Trophoblast cell (in vitro differentiated cells and primary cell): ENCODE measurements around the gene AIG1.
A peak's percentile ranks its signal among the peaks of the same experiment; 100 is the strongest.

ENCODE experiments used
- DNase-seq, 2 donors: peaks; one replicate each; pipeline ENCODE4 v3.0.0-alpha.2; 2016
- H2AFZ ChIP-seq: 2 replicates; pipeline ENCODE4 v1.6.1; 2013; ENCODE audit warnings: low read length, moderate library complexity, mild to moderate bottlenecking; ENCODE audit not compliant: insufficient read depth, poor library complexity
- H2AK5ac ChIP-seq: 2 replicates; pipeline ENCODE4 v1.6.1; 2013; ENCODE audit warnings: mild to moderate bottlenecking, low read length
- H2BK120ac ChIP-seq: 2 replicates; pipeline ENCODE4 v1.6.1; 2013; ENCODE audit warnings: low read length, mild to moderate bottlenecking, moderate library complexity; ENCODE audit not compliant: insufficient read depth, poor library complexity
- H2BK12ac ChIP-seq: 2 replicates; pipeline ENCODE4 v1.6.1; 2013; ENCODE audit warnings: mild to moderate bottlenecking, low read length, moderate library complexity
- H2BK5ac ChIP-seq: 2 replicates; pipeline ENCODE4 v1.6.1; 2013; ENCODE audit warnings: low read length, low read depth, moderate library complexity, mild to moderate bottlenecking; ENCODE audit not compliant: poor library complexity
- H3K14ac ChIP-seq: 2 replicates; pipeline ENCODE4 v1.6.1; 2013; ENCODE audit warnings: mild to moderate bottlenecking, low read length
- H3K18ac ChIP-seq: 2 replicates; pipeline ENCODE4 v1.6.1; 2013; ENCODE audit warnings: mild to moderate bottlenecking, low read length
- H3K23ac ChIP-seq: 2 replicates; pipeline ENCODE4 v1.6.1; 2013; ENCODE audit warnings: low read length
- H3K27ac ChIP-seq: 2 replicates; pipeline ENCODE4 v1.5.1; 2013; ENCODE audit warnings: low read depth, mild to moderate bottlenecking, inconsistent platforms, low read length, moderate library complexity
- H3K27me3 ChIP-seq: 2 replicates; pipeline ENCODE4 v1.6.1; 2013; ENCODE audit warnings: inconsistent platforms, mild to moderate bottlenecking, low read length, moderate library complexity; ENCODE audit not compliant: insufficient read depth
- H3K36me3 ChIP-seq, 2 experiments: 1 replicate in 1 of 2; 2 replicates in 1 of 2; pipeline ENCODE4 v1.6.1; 2013; ENCODE audit warnings: low read length in 2 of 2, mild to moderate bottlenecking in 2 of 2, moderate library complexity in 1 of 2; ENCODE audit not compliant: insufficient read depth in 2 of 2, control insufficient read depth in 1 of 2
- H3K4ac ChIP-seq: 2 replicates; pipeline ENCODE4 v1.6.1; 2013; ENCODE audit warnings: low read depth, mild to moderate bottlenecking, low read length, moderate library complexity
- H3K4me1 ChIP-seq, 2 experiments: 1 replicate in 1 of 2; 2 replicates in 1 of 2; pipeline ENCODE4 v1.6.1; 2013; ENCODE audit warnings: low read length in 2 of 2, mild to moderate bottlenecking in 2 of 2, moderate library complexity in 1 of 2; ENCODE audit not compliant: insufficient read depth in 2 of 2, control insufficient read depth in 1 of 2
- H3K4me2 ChIP-seq: 2 replicates; pipeline ENCODE4 v1.6.1; 2013; ENCODE audit warnings: inconsistent platforms, mild to moderate bottlenecking, low read length, moderate library complexity
- H3K4me3 ChIP-seq: 2 replicates; pipeline ENCODE4 v1.5.1; 2013; ENCODE audit warnings: mild to moderate bottlenecking, low read depth, low read length, inconsistent platforms
- H3K79me1 ChIP-seq: one replicate; pipeline ENCODE4 v1.6.1; 2013; ENCODE audit warnings: low read length
- H3K79me2 ChIP-seq: 2 replicates; pipeline ENCODE4 v1.6.1; 2013; ENCODE audit warnings: low read length, mild to moderate bottlenecking; ENCODE audit not compliant: control insufficient read depth, insufficient read depth, poor library complexity
- H3K9ac ChIP-seq: 2 replicates; pipeline ENCODE4 v1.6.1; 2013; ENCODE audit warnings: mild to moderate bottlenecking, low read length
- H3K9me3 ChIP-seq: 2 replicates; pipeline ENCODE4 v1.6.1; 2013; ENCODE audit warnings: low read depth, mild to moderate bottlenecking, control low read depth, inconsistent platforms, low read length; ENCODE audit not compliant: insufficient read depth
- H4K12ac ChIP-seq: 2 replicates; pipeline ENCODE4 v1.6.1; 2013; ENCODE audit warnings: low read depth, mild to moderate bottlenecking, low read length, moderate library complexity
- H4K8ac ChIP-seq: 2 replicates; pipeline ENCODE4 v1.6.1; 2013; ENCODE audit warnings: low read depth, mild to moderate bottlenecking, low read length, moderate library complexity
- H4K91ac ChIP-seq: one replicate; pipeline ENCODE4 v1.6.1; 2013; ENCODE audit warnings: low read depth, mild to moderate bottlenecking, low read length, moderate library complexity
- WGBS: extraction: QIAGEN DNeasy Blood & Tissue Kit; methylation state at CpG from one replicate; pipeline ENCODE4 v1.1.7; 2013; ENCODE audit warnings: missing lambda C conversion rate; ENCODE audit not compliant: insufficient read length, insufficient coverage; ENCODE audit errors: extremely low coverage; 5-methylcytosine and 5-hydroxymethylcytosine counted together

The AIG1 gene

GRCh38 chr6:143187238-143187923 lies 126.7 kb downstream of the AIG1 start:
- Histone ChIP-seq H4K12ac (no peak overlapping the region), H3K4me1 (no peaks in the 10 kb centered on the region), H3K27me3 (no peaks in the 10 kb centered on the region), H3K4ac (no peak overlapping the region), H3K23ac (no peak overlapping the region), H3K4me3 (no peak overlapping the region), H3K18ac (no peak overlapping the region), H3K27ac (no peak overlapping the region), H4K91ac (no peak overlapping the region), H4K8ac (no peak overlapping the region), H3K79me2 (no peaks in the 10 kb centered on the region), H3K79me1 (no peaks in the 10 kb centered on the region), H3K14ac (no peak overlapping the region), H2AFZ (no peak overlapping the region), H2AK5ac (no peak overlapping the region), H3K36me3 (no peaks in the 10 kb centered on the region), H2BK12ac (no peak overlapping the region), H3K4me2 (no peak overlapping the region), H3K9ac (no peak overlapping the region), H2BK5ac (no peak overlapping the region), H2BK120ac (no peak overlapping the region), H3K9me3 (no peaks in the 10 kb centered on the region)
- peak; percentile 3 to 79 for DNase-seq
- no CpG with 5 or more reads among the region's 8 CpGs for WGBS

GRCh38 chr6:143188292-143188691 lies 127.6 kb downstream of the AIG1 start:
- Histone ChIP-seq H4K91ac (no peak overlapping the region), H3K23ac (no peak overlapping the region), H3K18ac (no peak overlapping the region), H2BK12ac (no peak overlapping the region), H3K4ac (no peak overlapping the region), H3K9me3 (no peaks in the 10 kb centered on the region), H2BK5ac (no peak overlapping the region), H3K4me2 (no peak overlapping the region), H3K27ac (no peak overlapping the region), H3K27me3 (no peaks in the 10 kb centered on the region), H3K4me3 (no peak overlapping the region), H4K8ac (no peak overlapping the region), H2AK5ac (no peak overlapping the region), H3K79me2 (no peaks in the 10 kb centered on the region), H2BK120ac (no peak overlapping the region), H3K36me3 (no peaks in the 10 kb centered on the region), H4K12ac (no peak overlapping the region), H3K14ac (no peak overlapping the region), H3K9ac (no peak overlapping the region), H3K79me1 (no peaks in the 10 kb centered on the region), H2AFZ (no peak overlapping the region), H3K4me1 (no peaks in the 10 kb centered on the region)
- WGBS, result no CpG with 5 or more reads among the region's 2 CpGs
- no peak for DNase-seq

GRCh38 chr6:143191361-143191760 lies 130.7 kb downstream of the AIG1 start:
- no peak overlapping the region for H3K4me2 ChIP-seq
- no peak overlapping the region for H2BK12ac ChIP-seq
- DNase-seq, result no peak
- H3K18ac ChIP-seq, result no peak overlapping the region
- no peak overlapping the region for H2BK5ac ChIP-seq
- no peak overlapping the region for H2BK120ac ChIP-seq
- no peak overlapping the region for H3K14ac ChIP-seq
- H4K12ac ChIP-seq, result no peak overlapping the region
- H3K4me1 ChIP-seq, result no peaks in the 10 kb centered on the region
- H2AK5ac ChIP-seq, result no peak overlapping the region
- H3K27me3 ChIP-seq, result no peaks in the 10 kb centered on the region
- H4K8ac ChIP-seq, result no peak overlapping the region
- H2AFZ ChIP-seq, result no peak overlapping the region
- H3K36me3 ChIP-seq, result no peaks in the 10 kb centered on the region
- no peak overlapping the region for H3K4ac ChIP-seq
- H3K79me2 ChIP-seq, result no peaks in the 10 kb centered on the region
- no peak overlapping the region for H3K27ac ChIP-seq
- H3K4me3 ChIP-seq, result no peak overlapping the region
- H3K23ac ChIP-seq, result no peak overlapping the region
- H3K9me3 ChIP-seq, result peaks cover 2% of the 10 kb centered on the region
- no peak overlapping the region for H3K9ac ChIP-seq
- H3K79me1 ChIP-seq, result no peaks in the 10 kb centered on the region
- no peak overlapping the region for H4K91ac ChIP-seq

GRCh38 chr6:143192766-143193165 lies 132.1 kb downstream of the AIG1 start:
- Histone ChIP-seq H3K27me3 (no peaks in the 10 kb centered on the region), H4K12ac (no peak overlapping the region), H3K27ac (no peak overlapping the region), H2BK5ac (no peak overlapping the region), H3K79me2 (no peaks in the 10 kb centered on the region), H3K4ac (no peak overlapping the region), H3K4me2 (no peak overlapping the region), H3K36me3 (no peaks in the 10 kb centered on the region), H2BK120ac (no peak overlapping the region), H3K23ac (no peak overlapping the region), H3K18ac (no peak overlapping the region), H2AFZ (no peak overlapping the region), H3K14ac (no peak overlapping the region), H2AK5ac (no peak overlapping the region), H3K79me1 (no peaks in the 10 kb centered on the region), H3K9me3 (peaks cover 2% of the 10 kb centered on the region), H4K91ac (no peak overlapping the region), H3K4me3 (no peak overlapping the region), H3K4me1 (no peaks in the 10 kb centered on the region), H3K9ac (no peak overlapping the region), H2BK12ac (no peak overlapping the region), H4K8ac (no peak overlapping the region)
- peak; percentile 68 to 86 for DNase-seq
